GM19193 (cell line): ENCODE results near the gene COL5A1.

Source experiments
- POLR2A ChIP-seq: IDR thresholded peaks from 4 replicates; pipeline ENCODE4 v1.6.1; 2011; ENCODE audit not compliant: insufficient read depth, insufficient read length; ENCODE audit errors: extremely low read depth

COL5A1 gene

GRCh38 chr9:134652291-134653225, 11.0 kb downstream of the COL5A1 start:
- no peak for TF ChIP-seq POLR2A

- no peak for TF ChIP-seq POLR2A
Measured at GRCh38 chr9:134653259-134654009, 11.8 kb downstream of the COL5A1 start.

GRCh38 chr9:134655101-134655500, 13.5 kb downstream of the COL5A1 start:
- no peak for TF ChIP-seq POLR2A

- no peak for TF ChIP-seq POLR2A
Measured at GRCh38 chr9:134655586-134656333, 14.2 kb downstream of the COL5A1 start.

GRCh38 chr9:134656334-134657006, 14.9 kb downstream of the COL5A1 start:
- TF ChIP-seq POLR2A: no peak

GRCh38 chr9:134657666-134658377, 16.2 kb downstream of the COL5A1 start:
- TF ChIP-seq POLR2A: no peak

GRCh38 chr9:134658378-134658955, 16.9 kb downstream of the COL5A1 start:
- no peak for TF ChIP-seq POLR2A

GRCh38 chr9:134659688-134660131, 18.1 kb downstream of the COL5A1 start:
- no peak for TF ChIP-seq POLR2A

GRCh38 chr9:134660407-134660806, 18.8 kb downstream of the COL5A1 start:
- TF ChIP-seq POLR2A: no peak

GRCh38 chr9:134661299-134661698, 19.7 kb downstream of the COL5A1 start:
- TF ChIP-seq POLR2A: no peak

GRCh38 chr9:134661791-134662142, 20.2 kb downstream of the COL5A1 start:
- TF ChIP-seq POLR2A: no peak

- no peak for TF ChIP-seq POLR2A
Measured at GRCh38 chr9:134662143-134662876, 20.7 kb downstream of the COL5A1 start.

- TF ChIP-seq POLR2A: no peak
Measured at GRCh38 chr9:134663084-134663483, 21.5 kb downstream of the COL5A1 start.

- no peak for TF ChIP-seq POLR2A
Measured at GRCh38 chr9:134663753-134664415, 22.3 kb downstream of the COL5A1 start.
